GM12864 (cell line): Measurements from ENCODE around the gene HMGA1.

Experiments used
- DNase-seq: peaks from one replicate; pipeline ENCODE4 v3.0.0-alpha.2; 2011; ENCODE audit warnings: low read depth
- H3K4me3 ChIP-seq: 2 replicates; pipeline ENCODE4 v1.5.1; 2011; ENCODE audit warnings: mild to moderate bottlenecking, low read depth, low read length, control low read depth
- TF ChIP-seq, protein P1 (sequence below): IDR thresholded peaks from 2 replicates; pipeline ENCODE4 v1.5.1; 2011; ENCODE audit warnings: low read depth, mild to moderate bottlenecking, moderate library complexity, low read length, control low read depth, inconsistent platforms; ENCODE audit errors: missing control alignments

The HMGA1 gene

GRCh38 chr6:34236131-34236442 lies 586 bp upstream of the HMGA1 start:
- TF ChIP-seq, protein P1, sequence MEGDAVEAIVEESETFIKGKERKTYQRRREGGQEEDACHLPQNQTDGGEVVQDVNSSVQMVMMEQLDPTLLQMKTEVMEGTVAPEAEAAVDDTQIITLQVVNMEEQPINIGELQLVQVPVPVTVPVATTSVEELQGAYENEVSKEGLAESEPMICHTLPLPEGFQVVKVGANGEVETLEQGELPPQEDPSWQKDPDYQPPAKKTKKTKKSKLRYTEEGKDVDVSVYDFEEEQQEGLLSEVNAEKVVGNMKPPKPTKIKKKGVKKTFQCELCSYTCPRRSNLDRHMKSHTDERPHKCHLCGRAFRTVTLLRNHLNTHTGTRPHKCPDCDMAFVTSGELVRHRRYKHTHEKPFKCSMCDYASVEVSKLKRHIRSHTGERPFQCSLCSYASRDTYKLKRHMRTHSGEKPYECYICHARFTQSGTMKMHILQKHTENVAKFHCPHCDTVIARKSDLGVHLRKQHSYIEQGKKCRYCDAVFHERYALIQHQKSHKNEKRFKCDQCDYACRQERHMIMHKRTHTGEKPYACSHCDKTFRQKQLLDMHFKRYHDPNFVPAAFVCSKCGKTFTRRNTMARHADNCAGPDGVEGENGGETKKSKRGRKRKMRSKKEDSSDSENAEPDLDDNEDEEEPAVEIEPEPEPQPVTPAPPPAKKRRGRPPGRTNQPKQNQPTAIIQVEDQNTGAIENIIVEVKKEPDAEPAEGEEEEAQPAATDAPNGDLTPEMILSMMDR, result no peak
- H3K4me3 ChIP-seq, result peak overlapping the region; percentile 93
- no peak for DNase-seq

- H3K4me3 ChIP-seq, result peak overlapping the region; percentile 93
- no peak for DNase-seq
- TF ChIP-seq, protein P1, result no peak
These were observed 646 bp downstream of the HMGA1 start for GRCh38 chr6:34237316-34237721.

DNA sequence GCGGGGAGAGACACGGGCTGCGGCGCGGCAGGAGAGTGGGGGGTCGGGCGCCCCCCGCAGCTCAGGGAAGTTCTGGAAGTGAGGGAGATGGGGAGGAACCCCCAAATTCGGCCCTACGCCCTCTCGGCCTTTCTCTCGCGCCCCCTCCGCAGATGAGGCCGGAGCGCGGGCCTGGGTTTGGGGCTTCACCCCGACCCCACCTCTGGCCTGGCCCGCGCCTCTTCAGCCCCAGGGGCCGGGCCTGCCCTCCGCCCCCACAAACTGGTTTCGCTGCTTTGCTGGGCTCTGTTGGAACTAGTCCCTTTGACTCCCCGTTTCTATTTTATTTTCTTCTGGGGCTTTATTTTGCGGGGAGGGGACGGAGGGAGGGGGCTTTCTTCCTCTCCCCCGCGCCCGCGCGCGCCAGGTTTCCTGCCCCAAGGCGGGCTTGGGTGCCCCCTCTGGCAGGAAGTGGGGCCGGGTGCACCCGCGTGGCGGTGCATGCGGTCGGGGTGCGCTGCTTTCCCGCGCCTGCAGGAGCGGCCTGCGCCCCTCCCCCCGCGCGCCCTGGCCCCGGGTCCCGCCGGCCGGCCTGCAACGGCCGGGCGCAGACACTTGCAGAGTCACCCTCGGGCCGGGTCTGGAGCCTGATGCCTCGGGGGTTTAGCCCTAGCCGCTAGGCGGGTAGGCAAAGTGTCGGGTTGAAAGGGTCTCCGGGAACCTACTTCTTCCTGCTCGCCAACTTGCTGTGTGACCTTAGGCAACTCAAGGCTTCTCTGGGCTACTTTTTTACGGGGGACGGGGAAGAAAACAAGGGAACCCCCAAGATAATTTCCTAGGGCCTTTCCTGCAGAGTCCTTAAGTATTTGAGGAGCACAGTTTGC lies 1.3 kb downstream of the HMGA1 start:
- TF ChIP-seq, protein P1, result peak; percentile 37
- peak overlapping the region; percentile 93 for H3K4me3 ChIP-seq
- no peak for DNase-seq

GRCh38 chr6:34238585-34239499 lies 2.2 kb downstream of the HMGA1 start:
- TF ChIP-seq, protein P1, result no peak
- DNase-seq, result no peak
- H3K4me3 ChIP-seq, result peak overlapping the region; percentile 93

GRCh38 chr6:34239500-34239825 lies 2.8 kb downstream of the HMGA1 start:
- H3K4me3 ChIP-seq, result peak overlapping the region; percentile 93
- TF ChIP-seq, protein P1, result no peak
- DNase-seq, result no peak

- no peak for DNase-seq
- TF ChIP-seq, protein P1, result no peak
- H3K4me3 ChIP-seq, result peak overlapping the region; percentile 93
These were observed 3.2 kb downstream of the HMGA1 start for GRCh38 chr6:34239893-34240292.
